GM21381 (cell line): Measurements from ENCODE around the gene ZRANB3.

ENCODE experiments used
- ATAC-seq: cut with Tn5 transposase; IDR thresholded peaks from one replicate; pipeline ENCODE4 v1.9.1; 2021; ENCODE audit warnings: mild to moderate bottlenecking, moderate library complexity; ENCODE audit not compliant: unreplicated experiment

ZRANB3 gene

DNA sequence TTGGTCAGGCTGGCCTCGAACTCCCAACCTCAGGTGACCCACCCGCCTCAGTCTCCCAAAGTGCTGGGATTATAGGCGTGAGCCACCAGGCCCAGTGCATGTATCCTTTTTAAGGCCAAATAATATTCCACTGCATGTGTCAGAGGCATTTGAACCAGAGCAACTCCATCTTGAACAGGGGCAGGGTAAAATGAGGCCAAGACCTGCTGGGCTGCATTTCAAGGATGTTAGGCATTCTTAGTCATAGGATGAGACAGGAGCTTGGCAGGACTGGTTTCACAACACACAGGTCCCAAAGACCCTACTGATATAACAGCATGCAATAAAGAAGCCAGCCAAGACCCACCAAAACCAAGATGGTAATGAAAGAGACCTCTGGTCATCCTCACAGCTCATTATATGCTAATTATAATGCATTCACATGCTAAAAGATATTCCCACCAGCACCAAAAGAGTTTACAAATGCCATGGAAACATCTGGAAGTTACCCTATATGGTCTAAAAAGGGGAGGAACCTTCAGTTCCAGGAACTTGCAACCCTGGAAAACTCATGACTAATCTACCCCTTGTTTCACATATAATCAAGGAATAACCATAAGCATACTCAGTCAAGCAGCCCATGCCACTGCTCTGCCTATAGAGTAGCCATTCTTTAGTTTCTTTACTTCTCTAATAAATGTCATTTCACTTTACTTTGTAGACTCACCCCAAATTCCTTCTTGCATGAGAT is 274.3 kb downstream of the ZRANB3 start:
- ATAC-seq: no peak

DNA sequence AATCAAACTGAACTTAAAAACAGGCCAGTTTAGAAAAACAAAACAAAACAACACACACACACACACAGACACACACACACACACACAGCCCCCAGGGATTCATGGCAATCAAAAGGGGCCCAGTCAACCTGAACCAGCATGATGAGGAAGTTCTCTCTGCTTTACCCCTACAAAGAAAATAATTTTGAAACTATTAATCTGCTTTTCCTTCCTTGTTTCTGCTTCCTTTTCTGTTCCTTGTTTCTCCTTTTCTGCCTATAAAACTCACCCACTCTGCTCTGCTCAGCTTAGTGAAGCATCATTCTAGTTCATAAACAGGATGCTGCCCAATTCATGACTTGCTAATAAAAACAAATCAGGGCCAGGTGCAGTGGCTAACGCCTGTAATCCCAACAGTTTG is 275.8 kb downstream of the ZRANB3 start:
- ATAC-seq: no peak

DNA sequence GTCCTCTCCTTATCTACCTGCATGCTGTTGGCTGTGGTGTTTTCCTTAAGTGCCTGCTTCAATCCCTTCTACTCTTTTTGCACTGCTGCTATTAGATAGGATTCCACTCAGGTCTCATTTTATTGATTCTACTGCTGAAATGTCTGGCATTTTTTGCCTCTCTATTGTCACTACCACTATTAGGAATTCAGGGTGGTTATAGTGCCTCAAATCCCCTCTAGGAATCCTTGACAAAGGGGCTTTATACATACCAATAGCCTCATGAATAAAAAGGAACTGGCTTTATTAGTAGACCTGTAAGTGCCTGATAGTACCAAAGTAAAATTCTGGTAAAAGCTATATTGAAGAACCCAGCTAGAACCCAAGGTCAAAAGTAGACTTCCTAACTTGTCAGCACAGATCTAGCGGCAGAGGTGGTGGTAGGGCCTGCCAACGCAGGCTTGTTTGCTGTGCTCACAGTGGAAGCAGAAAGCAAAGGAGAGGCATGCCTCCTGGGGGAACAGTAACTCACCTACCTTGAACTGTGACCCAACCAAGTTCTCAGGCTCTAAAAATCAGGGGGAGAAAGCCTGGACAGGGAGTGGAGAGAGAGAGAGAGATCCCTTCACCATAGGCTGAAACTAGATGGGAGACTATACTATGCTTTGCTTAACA is 278.1 kb downstream of the ZRANB3 start:
- ATAC-seq: no peak

DNA sequence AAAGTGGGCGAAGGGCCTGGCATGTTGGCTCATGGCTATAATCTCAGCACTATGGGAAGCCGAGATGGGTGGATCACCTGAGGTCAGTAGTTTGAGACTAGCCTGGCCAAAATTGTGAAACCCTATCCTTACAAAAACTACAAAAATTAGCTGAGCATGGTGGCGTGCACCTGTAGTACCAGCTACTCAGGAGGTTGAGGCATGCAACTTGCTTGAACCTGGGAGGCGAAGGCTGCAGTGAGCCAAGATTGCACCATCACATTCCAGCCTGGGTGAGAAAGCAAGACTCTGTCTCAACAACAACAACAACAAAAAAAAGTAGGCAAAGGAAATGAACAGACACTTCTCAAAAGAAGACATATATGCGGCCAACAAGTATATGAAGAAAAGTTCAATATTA is 282.4 kb downstream of the ZRANB3 start:
- no peak for ATAC-seq

DNA sequence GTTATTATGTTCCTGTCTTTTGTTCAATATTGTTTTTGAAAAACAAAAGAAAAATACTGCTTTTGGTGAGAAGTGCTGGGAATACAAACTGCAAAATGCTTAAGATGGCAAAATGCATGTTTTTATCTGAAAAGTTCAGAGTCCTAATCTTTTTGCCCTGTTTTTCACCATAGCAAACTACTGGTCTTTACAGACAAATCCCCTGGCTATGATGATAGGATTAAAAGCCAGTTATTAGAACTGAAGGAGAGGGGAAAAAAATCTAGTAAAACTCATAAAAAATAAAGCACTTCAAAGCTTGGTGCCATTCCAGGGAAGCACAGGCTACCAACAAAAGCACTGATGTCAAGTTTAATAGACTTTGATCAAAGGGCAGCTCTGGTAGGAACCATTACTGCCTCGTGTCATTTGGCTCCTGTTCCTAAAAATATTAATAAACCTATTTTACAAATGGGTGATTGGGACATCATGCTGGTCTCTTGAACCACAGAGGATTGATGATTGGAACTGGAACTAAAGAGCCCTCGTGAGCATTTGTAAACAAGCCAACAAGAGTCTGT is 284.2 kb downstream of the ZRANB3 start:
- ATAC-seq: no peak

DNA sequence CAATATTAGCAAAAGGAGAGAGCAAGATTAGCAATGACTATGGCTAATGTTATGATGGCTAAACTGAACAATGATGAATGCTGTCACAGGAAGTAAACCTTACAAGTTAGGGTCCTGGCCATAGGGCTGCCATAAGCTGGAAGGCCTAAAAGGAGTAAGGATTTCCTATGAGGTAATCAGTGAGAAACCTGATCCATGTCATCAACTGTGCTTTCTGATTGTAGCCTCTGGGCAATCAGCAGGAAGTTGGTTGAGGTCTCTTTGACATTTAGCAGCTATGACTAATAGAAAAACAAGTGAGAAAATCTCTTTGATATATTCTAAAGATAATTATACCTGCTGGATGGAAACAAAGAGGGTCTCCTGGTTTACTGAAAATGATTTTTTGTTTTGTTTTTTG is 285.9 kb downstream of the ZRANB3 start:
- ATAC-seq: no peak

DNA sequence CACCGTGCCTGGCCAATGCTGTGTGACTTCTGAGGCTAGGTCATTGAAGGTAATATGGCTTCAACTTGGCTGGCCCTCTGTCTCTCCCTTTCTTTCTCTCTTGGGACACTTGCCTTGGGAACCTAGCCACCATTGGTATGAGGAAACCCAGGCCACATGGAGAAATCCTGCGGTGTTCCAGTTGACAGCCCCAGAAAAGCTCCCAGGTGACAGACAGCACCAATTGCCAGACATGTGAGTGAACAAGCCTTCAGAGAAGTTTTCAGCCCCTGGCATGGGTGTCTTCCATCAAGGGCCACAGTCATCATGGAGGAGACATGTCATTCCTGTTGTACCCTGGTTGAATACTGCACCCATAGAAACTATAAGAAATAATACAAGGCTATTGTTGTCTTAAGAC is 292.4 kb downstream of the ZRANB3 start:
- no peak for ATAC-seq

DNA sequence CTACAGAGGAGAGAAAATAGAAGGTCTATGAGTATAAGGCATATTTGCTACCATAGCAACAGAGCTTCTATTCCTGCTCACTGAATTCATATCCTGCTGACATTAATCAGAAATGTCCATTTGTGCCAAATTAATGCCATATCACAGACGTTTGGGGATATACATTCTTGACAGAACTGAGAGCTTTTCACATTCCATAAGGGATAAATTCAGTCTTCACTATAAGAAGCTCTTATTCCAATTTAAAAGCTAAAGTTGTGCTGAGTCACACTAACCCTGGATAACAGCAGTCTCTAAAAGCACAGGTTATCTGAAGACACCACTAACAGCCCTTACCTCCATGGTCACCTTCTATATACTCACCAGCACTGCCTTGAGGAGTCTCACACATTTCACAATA is 300.9 kb downstream of the ZRANB3 start:
- no peak for ATAC-seq

DNA sequence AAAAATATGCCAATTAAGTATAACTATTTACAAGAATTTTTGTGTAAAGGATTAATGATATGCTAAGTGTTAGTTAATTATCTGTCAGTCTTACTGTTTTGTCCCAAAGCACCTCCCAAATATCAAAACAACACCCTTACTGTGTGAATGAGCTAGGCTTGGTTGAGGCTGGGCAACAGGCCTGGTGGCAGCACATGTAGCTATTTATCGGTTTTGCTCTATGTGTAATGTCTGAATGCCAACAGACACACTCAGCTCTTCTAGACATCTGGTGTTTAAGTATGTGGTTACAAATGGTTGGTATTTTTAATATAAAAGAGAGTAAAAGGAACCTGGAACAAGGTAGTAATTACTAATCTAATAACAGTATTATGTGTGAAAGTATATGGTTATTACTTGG is 303.6 kb downstream of the ZRANB3 start:
- no peak for ATAC-seq

DNA sequence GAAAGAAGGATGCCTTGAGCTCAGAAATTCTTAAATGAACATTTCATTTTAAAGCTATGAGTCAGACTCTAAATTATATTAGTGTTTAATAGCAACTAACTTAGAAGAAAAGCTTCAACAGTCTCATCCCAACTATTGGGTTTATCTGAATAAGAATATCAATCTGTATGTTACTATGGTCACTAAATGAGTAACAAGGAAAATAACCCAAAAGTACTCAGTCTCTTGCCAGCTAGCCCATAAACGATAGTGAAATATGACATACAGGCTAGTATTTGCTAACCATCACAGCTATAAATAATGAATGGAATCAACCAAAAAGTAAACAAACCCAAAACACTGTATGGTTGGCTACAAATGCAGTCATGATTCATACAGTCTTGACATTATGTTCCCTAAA is 304.1 kb downstream of the ZRANB3 start:
- ATAC-seq: no peak

DNA sequence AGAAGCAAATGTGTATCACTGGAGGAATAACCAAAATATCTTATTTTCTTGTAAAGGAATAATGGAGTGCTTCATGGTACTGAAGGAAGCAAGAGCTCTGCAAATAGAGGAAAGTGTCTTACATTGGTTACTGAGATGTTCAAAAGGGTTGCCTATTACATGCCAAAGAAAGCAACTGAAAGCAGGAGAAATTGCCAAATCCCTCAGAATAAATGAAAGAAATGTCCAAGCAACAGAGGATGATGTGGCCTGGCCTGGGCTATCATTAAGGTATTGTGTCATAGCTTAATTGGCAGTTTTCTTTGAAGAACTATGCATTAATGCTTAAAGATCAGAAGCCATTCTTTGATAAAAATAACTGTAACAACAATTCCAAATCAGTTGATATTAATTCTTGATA is 305.2 kb downstream of the ZRANB3 start:
- ATAC-seq: no peak

DNA sequence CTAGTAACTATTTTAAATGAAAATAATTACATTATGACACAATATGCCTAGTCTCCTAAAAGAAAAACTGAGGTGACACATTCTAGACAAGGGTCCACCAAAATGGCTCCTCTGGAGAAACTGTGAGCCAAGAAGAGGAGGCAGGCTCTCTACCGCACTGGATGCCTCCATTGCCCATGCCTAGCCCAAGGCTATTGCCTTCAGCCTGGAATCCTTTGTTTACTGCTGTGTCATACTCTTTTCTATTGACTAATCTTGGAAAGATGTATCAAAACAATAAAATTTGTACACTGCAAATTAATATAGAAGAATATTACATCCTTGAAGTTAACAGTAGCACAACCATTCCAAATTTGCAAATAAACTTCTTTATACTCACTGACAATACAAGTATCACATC is 311.8 kb downstream of the ZRANB3 start:
- no peak for ATAC-seq

DNA sequence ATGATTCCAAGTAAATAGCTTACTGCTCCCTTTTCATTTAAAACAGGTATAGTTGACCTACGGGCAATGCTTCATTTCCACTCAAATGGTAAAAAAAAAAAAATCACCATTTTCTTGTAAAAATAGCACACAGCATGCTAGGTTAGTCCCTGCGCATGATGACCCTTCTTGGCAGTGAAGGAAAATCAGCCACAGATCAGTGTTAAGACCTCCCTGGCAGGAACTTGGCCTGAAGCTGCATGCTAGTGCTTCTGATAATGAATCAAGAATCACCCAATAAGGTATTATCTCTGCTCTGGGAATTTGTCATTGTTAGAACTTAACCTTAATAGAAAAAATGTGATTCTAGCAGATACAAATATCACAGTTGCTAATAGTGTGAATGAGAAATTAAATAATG is 312.6 kb downstream of the ZRANB3 start:
- no peak for ATAC-seq

DNA sequence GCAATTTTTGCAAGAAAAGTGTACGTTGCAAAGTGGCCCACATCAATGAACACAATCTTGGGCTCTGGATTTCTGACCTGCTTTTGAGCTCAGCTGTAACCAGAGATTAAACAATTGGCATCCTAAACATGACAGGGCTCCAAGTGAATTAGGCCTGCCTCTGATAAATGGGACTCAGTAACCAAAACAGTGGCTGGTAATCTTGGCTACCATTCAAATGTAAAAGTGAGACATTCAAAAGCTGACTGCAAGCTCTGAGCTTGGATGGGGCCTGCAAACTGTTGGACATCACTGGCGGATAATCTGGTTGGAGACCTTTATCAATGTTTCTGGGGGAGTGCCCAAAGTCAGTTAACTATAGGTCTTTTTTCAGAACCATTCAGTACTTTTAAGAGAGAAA is 318.3 kb downstream of the ZRANB3 start:
- ATAC-seq: no peak

DNA sequence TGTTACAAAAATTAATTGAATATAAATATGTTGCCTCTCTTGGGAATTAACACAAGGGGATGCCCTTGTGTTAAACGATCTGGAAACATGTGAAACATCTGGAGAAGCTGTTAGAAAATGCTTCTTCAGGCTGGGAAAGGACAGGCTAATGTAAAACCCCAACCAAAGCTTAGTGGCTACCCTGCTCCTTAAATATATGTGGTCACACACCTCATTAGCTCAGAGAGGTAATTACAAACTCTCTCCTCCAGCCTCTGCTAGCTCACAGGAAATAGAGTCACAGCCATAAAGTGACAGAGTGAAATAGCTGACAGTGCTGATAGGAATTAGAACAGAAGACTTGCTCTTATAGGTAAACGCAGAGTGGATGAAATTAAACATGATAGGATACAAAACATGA is 323.0 kb downstream of the ZRANB3 start:
- ATAC-seq: no peak

DNA sequence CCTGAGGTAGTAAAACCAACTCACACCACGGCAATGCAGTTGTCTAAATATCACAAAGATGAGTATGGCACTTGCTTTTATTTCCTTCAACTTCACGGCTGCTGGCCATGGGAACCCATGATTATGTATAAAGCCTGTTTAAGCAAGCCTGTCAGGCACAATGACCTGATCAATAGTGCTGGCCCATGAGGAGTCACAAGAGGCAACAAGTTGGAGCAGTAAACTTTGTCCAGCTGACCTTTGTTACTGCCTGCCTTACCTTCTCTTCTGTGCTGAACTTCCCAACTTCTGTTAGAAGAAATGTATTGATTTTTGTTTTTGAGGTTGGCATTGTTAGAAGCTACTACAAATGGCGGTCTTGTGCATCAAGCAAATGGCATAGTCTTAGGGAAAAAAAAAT is 327.1 kb downstream of the ZRANB3 start:
- ATAC-seq: no peak

DNA sequence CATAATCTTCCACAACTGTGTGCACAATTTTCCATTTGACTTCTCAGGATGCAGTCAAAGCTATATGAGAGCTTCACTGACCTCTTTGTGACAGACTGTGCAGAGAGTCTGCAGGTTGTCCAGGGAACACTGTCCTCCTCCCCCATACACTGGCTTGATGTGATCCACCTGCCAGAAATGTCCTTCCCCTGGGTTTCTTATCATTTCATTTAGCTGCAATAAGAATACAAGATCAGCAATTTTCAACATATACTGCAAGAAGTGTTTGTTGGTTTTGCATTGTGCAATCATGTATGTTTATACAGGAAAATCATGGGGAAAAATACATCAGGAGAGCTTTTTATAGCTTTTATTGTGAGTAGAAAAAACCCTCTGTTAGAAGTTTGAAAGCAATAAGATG is 328.3 kb downstream of the ZRANB3 start:
- ATAC-seq: no peak

DNA sequence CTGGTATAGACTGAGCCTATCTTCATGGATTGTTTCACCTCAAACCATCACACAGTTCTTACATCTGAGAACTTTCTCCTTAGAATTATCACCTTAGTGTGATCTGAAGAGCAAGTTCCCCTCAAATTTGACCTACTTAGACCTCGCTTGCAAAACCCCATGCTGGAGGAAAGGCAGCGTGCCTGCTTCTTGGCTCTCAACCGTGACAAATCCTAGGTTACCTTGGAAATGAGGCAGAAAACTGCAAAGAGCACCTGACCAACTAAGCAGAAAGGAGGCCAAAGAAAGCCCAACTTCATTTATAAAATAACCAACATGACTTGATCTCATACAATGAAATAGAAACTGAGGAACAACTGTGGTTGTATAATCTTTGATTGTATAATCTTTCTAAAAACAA is 332.5 kb downstream of the ZRANB3 start:
- no peak for ATAC-seq

DNA sequence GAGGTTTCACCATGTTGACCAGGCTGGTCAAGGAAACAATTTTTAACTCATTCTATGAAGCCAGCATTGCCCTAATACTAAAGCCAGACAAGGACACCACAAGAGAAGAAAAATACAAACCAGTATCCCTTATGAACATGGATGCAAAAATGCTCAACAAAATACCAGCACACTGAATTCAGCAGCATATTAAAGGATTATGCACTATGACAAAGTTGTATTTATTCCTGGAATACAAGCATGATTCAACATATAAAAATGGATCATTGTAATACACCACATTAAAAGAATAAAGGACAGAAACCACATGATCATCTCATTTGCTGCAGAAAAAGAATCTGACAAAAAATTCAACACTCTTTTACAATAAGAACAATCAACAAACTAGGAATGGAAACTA is 340.2 kb downstream of the ZRANB3 start:
- no peak for ATAC-seq

DNA sequence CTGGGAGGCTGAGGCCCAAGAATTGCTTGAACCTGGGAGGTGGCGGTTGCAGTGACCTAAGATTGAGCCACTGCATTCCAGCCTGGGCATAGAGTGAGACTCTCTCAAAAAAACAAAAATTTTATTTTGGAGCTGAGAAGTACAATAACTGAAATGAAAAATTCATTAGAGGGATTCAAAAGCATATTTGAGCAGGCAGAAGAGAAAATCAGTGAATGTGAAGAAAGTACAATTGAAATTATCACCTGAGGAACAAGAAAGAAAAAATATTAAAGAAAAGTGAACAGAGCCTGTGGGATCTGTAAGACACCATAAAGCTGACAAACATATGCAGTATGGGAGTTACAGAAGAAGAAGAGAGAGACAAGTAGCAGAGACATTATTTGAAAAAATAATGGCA is 341.9 kb downstream of the ZRANB3 start:
- no peak for ATAC-seq

DNA sequence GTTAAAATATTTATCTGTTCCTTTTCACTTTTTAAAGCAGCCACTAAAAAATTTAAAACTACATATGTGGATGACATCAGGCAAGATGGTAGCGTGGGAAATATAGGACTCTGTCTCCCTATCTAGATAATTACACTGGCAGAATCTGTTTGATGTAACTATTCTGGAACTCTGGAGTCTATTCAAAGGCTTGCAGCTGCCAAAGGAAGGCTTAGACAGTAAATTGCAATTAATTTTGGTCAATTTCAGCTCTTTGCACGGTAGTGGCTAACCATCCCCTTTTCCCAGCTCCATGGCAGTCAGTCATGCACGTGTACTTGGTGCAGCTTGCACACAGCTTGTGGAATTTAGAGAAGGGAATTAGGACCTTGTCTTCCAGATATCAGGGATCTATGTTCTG is 343.7 kb downstream of the ZRANB3 start:
- ATAC-seq: no peak

DNA sequence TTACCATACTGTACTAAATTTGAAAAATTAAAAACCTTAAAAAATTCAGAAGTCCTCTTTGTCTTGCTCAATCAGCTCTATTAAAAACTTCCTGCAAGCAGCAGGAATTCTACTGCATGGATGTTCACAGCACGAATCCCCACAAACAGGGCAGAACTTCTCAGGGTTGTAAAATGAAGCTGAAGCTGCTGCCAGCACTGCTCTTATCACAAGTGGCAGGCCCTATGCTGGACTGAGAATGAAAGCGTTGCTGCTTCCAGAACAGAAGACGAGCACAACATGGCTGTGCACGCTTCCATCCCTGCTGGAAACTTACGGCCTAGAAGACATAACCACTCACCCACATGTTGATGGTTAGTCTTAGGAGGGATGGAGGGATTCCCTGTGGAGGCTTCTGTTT is 345.0 kb downstream of the ZRANB3 start:
- ATAC-seq: no peak

DNA sequence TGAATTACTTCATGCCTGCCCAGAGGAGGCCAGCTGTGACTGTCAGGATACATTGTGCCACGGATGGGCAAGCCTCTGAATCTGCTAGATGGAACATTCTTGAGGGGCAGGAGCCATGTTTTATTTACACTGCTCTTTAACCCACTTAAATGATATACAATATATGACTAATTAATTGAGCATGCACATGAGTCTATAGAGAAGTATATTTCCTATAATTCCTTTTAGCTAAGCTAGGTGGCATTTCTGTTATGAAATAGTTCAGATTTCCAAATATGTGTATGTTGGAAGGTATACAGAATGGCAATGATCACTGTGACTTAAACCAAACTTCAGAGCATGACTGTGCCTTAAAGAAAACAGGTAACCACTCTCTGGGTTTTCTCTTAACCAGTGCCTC is 347.2 kb downstream of the ZRANB3 start:
- ATAC-seq: no peak
